ENCODE data around the gene TTC34.
A peak's percentile ranks its signal among the peaks of the same experiment; 100 is the strongest.

TTC34 gene

DNA sequence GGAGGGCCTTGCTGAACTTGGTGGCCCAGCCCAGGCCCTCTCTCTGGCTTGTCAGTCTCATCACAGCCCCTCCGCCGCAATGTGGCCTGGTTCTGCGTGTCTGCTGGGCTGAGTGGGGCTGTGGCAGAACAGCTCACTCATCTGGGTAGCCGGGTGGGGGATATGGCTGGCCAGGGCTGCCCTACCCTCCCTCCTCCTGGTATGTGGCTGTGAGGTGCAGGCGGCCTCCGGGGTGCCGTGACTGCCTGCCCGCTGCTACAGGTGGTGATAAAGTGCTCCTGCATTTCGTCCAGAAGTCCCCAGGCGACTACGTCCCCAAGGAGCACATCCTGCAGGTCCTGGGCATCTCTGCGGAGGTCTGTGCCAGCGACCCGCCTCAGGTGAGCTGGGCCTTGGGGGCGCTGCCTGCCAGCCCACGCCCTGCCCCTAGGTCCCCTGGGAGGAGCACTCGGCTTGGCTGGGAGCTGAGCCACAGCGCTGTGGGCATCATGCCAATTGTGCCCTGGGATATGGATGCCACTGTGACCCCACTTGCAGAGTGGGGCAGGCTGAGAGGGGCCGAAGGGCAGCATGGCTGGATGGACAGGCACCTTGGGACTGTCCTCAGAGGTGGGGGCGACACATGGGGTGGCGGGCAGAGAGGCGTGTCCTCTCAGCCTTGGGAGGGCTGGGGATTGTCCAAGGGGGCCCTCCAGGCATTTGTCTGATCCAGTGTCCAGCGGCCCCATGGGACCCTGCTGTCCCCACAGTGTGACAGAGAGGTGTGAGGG lies 212.6 kb downstream of the TTC34 start:
- Histone ChIP-seq H3K27ac (ENCODE audit: low read depth, low read length, severe bottlenecking) (no peak overlapping the region), H3K4me3 (ENCODE audit: extremely low read depth, insufficient read depth, low read length, poor library complexity, severe bottlenecking) (no peak overlapping the region), H3K9me3 (ENCODE audit: control insufficient read depth, low read length) (peaks cover 3% of the 10 kb centered on the region), H3K36me3 (ENCODE audit: control insufficient read depth, insufficient read depth, low read length) (peaks cover 4% of the 10 kb centered on the region), H3K4me1 (ENCODE audit: control insufficient read depth, insufficient read depth, low read length, poor library complexity, severe bottlenecking) (peaks cover 14% of the 10 kb centered on the region)
- WGBS, 2 experiments (ENCODE audit: insufficient coverage in 2 of 2), result 91 to 93% methylated on average over 18 to 20 of the region's 23 CpGs

DNA sequence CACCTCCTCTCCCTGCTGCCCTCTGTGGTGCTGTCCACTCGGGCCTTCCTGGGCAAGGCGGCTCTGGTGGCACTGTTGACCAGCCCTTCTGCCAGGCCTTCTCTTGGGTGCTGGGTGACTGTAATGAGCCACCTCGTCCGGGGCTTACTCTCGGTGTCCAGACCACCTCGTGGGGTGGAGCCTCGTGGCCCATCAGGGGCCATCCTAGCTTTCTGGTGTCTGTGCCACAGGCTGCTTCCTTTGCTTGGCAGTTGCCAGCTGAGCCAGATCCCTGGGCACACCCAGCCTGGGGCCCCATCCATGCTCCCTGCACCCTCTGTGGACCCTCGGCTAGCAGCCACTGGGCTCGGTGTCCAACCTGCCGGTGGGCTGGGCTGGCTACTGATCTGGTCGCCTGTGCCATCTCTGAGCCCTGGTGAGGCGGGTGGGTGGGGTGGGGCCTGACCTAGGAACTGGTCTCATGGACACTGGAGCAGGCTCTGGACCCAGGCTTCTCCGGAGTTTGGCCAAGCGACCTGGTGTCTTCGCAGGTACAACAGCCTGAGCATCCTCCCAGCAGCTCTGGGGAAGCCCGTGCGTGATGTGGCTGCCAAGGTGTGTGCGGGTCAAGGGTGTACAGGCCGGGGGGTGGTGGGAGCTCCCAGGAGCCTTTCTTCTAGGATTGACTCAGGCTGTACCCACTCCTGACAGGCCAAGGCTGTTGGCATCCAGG lies 213.5 kb downstream of the TTC34 start:
- Histone ChIP-seq H3K9me3 (ENCODE audit: control insufficient read depth, low read length) (peaks cover 3% of the 10 kb centered on the region), H3K4me1 (ENCODE audit: control insufficient read depth, insufficient read depth, low read length, poor library complexity, severe bottlenecking) (peaks cover 14% of the 10 kb centered on the region), H3K4me3 (ENCODE audit: extremely low read depth, insufficient read depth, low read length, poor library complexity, severe bottlenecking) (peak overlapping the region; percentile 85), H3K27ac (ENCODE audit: low read depth, low read length, severe bottlenecking) (no peak overlapping the region), H3K36me3 (ENCODE audit: control insufficient read depth, insufficient read depth, low read length) (peaks cover 4% of the 10 kb centered on the region)
- WGBS, 2 experiments (ENCODE audit: insufficient coverage in 2 of 2), result 90 to 91% methylated on average over 16 to 19 of the region's 19 CpGs

GRCh38 chr1:2587071-2587859 lies 214.2 kb downstream of the TTC34 start:
- peak overlapping the region; percentile 85 for H3K4me3 ChIP-seq (ENCODE audit: extremely low read depth, insufficient read depth, low read length, poor library complexity, severe bottlenecking)
- 15% methylated on average over 39 to 46 of the region's 52 CpGs for WGBS, 2 experiments (ENCODE audit: insufficient coverage in 2 of 2)
- no peak overlapping the region for H3K27ac ChIP-seq (ENCODE audit: low read depth, low read length, severe bottlenecking)
- peaks cover 14% of the 10 kb centered on the region for H3K4me1 ChIP-seq (ENCODE audit: control insufficient read depth, insufficient read depth, low read length, poor library complexity, severe bottlenecking)
- H3K36me3 ChIP-seq (ENCODE audit: control insufficient read depth, insufficient read depth, low read length), result peaks cover 4% of the 10 kb centered on the region
- peaks cover 3% of the 10 kb centered on the region for H3K9me3 ChIP-seq (ENCODE audit: control insufficient read depth, low read length)

GRCh38 chr1:2586154-2587070 lies 215.1 kb downstream of the TTC34 start, which contains the start of gene PRXL2B:
Gene PRXL2B, plus strand, starts transcription at chr1:2586777. Its CDS starts 109 bp downstream, at chr1:2586886.
- Histone ChIP-seq H3K4me1 (ENCODE audit: control insufficient read depth, insufficient read depth, low read length, poor library complexity, severe bottlenecking) (peaks cover 14% of the 10 kb centered on the region), H3K27ac (ENCODE audit: low read depth, low read length, severe bottlenecking) (peak within 1 kb of the TSS; percentile 88), H3K36me3 (ENCODE audit: control insufficient read depth, insufficient read depth, low read length) (peaks cover 4% of the 10 kb centered on the region), H3K9me3 (ENCODE audit: control insufficient read depth, low read length) (no peaks in the 10 kb centered on the region), H3K4me3 (ENCODE audit: extremely low read depth, insufficient read depth, low read length, poor library complexity, severe bottlenecking) (peak within 1 kb of the TSS; percentile 85)
- 0 to 1% methylated on average over 69 to 72 of the region's 107 CpGs for WGBS, 2 experiments (ENCODE audit: insufficient coverage in 2 of 2)
